NCI-H748 treated with DMSO at 0.1 percent for 48 hours (cell line): ENCODE data around the gene ZBED1.
"Not testable (repeated sequence)": the region's sequence is repeated elsewhere in the genome, so short reads cannot be mapped to it uniquely, and the experiment has no call there.

Experiments used
- DNase-seq: peaks from one replicate; lab custom pipeline; 2025; lab: John Stamatoyannopoulos, UW

ZBED1 gene

DNA sequence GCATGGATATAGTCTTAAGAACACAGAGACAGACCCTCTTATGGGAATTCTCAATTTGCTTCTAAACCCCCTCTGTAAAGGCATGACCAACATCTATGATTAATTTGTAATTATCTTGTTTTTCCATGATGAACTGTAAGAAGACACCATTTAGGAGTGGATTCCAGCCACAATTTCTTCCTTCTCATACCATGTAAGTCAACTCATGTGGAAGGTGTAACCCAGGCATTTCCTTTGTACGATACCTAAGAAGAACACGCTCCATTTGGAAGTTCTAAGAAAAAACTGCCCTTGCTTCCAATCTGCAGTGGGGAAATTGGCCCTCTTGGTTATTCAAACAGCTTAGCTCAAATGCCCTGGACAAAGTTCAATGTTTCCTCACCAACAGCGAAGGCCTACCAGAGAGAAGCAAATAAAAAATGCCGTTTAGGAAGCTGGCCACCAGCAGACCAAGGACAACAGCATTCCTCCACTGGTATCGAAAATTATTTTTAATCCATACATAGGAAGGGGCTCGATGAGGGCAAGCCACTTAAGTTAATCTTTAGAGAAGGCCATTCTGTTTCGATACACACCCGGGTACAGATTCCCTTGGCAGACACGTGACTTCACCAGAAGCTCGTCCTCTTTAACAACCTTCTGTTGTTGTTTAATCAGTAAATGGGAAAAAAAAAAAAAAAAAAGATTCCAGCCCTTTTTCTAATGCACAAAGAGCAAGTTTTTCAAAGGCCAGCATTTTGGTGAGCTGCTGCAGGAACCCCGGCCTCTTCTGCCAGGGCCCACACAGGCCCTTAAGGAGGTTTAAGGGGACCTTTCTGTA, 2.6 kb downstream of the ZBED1 start:
- no peak for DNase-seq

DNA sequence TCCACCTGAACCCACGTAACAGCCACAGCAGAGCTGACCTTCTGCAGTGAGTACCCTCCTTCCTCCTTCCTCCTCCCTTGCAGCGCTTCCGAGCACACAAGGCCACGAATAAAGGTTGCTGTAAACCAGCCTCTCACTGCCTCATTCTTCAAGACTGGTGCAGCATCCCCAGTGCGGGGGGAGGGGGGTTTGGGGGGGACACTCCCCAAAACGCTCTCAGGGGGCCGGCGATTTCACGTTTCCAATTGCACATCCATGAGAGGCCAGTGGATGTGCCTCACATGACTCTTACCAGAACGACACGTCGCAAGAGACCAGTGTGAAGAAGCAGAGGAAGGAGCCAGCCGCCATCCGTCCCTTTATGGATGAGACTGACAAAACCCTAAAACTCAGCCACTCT, 5.2 kb downstream of the ZBED1 start:
- DNase-seq, result no peak

DNA sequence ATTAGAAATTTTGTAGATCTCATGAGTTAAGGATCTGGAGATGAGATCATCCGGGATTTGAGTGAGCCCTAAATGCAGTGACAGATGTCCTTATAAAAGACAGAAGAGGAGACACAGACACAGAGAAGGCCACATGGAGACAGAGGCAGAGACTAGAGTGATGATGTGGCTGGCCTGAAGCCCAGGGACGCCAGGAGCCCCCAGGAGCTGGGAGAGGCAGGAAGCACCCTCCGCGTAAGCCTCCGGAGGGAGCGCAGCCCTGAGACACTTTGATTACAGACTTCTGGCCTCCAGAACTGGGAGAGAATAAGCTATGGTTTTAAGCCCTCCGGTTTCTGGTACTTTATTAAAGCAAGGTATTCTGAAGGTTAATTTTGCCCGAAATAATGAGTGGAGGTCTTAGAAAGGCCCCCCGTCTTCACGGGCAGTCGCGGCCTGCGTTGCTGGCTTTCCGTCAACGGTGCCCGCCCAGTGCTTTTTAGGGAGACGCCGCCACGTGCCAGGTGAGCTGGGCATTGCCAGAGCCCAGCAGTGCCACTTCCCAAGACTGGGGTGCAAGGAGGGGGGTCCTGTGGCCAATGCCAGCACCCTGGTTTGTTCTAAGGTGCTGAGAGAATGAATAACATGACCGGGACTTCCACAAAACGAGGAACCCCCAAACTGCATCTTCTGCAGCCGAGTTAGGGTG, 8.1 kb downstream of the ZBED1 start:
- no peak for DNase-seq

DNA sequence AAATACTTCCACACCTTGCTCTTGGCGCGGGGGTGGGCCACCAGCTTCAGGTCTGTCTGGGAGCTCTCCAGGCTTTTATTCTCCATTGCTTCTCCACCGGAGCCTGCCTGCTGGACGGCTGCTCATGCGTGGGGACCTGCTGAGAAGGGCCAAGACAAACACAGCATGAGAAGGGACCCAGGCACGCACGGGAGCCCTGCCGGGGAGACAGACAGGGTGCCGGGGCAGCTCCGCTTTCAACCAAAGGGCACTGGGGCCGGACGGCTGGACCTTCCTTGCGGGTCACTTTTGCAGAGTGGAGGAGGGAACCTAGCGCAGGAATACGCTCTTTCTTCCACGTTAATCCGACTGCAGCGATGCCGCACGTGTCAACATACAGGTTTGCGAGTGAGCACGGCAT, 10.1 kb downstream of the ZBED1 start:
- DNase-seq, result no peak

DNA sequence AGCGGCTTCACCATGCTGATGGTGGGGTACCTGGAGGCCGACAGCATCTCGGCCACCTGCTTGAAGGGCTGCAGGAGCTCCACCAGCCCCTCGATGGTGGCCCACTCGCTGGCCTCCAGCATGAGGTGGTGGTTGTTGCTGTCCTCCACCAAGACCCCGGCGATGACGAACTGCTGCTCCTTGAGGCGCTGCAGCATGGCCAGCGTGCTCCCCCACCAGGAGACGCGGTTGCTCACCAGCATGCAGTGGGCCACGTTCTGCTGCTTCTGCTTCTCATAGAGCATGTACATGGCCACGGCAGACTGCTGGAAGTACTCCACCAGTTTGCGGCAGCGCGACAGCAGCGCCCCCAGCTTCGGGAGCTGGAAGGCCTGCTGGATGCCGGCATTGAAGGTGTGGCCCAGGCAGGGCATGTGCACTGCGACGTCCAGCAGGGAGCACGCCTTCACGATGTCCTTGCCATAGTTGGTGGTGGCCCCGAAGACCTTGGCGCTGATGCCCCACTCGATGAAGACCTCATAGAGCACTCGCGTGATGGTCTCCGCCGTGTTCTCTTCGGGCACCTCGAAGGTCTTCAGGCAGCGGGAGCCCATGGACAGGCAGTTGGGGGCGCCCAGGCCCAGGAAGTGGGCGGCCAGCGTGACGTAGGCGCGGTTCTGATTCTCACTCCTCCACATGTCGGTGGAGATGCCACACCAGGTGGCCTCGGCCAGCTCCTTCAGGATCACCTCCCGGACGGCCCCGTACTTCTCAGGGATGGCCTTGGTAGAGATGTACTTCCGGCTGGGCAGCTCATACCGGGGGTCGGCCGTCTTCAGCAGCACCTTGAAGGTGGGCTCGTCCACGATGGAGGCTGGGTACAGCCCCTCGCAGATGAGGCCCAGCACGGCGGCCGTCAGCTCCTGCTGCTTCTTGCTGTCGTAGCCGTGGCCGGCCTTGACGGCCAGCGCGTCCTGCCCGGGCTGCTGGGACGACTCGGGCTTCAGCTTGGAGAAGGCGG, 11.0 kb downstream of the ZBED1 start:
- no peak for DNase-seq

DNA sequence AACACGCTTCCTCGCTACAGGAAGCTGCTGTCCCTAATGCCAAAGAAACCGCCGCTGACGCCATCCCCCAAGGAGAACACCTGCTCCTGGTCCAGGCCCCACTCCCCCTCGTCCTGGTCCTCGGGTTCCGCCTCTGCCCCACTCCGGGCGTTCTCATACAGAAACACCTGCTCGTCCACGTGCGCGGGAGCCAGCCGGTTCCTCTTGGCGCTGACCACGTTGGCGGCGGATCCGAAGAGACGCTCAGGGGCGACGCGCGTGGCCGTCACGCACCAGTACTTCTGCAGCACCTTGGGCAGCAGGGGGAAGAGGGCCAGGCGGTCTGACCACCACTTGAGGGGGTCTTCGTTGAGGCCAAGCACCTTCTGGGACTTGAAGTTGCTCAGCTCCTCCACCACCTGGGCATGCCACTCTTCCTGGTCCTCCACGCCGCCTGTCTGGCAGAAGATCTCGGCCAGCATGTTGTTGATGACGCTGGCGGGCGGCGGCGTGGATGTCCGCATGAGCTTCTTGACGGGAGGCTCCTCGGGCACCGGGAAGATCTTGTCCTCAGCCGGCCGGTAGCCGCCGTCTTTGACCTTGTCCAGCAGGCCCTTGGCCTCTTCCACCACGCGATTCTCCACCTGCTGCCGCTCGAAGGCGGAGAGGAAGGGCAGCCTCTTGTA, 12.0 kb downstream of the ZBED1 start:
- DNase-seq, result no peak

DNA sequence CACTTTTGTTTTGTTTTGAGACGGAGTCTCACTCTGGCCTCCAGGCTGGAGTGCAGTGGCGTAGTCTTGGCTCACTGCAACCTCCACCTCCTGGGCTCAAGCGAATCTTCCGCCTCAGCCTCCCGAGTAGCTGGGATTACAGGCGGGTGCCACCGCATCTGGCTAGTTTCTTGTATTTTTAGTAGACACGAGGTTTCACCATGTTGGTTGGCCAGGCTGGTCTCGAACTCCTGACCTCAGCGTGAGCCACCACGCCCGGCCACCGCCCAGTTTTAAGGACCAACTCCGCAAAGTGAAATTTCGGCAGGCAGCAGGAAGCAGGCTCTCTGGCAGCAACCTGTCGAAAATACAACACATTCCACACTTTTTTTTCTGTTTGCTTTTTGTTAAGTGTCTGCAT, 13.4 kb downstream of the ZBED1 start:
- DNase-seq, result no peak

DNA sequence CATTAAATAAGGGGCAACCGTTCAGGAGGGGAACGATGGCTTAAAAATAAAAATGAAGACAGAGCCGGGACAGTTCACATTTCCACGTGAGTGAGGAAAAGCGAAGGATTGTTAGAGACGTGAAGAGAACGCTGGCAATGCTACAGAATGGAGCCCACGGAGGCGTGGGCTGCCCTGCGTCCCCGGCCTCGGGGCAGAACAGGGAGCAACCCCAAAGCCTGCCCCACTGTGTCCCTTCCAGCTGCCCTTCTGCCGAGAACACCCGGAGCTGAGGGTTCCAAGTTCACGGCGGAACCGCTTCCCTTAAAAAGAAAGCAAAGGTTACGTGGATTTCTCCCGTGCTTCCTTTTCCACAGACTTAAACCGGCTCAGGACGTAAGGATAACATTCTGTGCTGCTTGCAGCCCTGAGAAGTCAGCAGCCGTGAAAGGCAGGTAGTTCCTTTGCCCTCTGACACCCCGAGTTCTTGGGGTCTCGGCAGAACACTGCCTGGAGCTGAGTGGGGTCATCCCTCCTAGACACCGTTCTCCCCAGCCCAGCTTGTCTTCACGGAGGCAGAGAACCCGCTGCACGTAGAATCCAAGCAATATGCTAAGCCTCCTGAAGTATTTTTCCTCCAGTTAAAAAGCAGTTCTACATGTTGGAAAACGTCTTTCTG, 14.2 kb downstream of the ZBED1 start:
- DNase-seq, result no peak

DNA sequence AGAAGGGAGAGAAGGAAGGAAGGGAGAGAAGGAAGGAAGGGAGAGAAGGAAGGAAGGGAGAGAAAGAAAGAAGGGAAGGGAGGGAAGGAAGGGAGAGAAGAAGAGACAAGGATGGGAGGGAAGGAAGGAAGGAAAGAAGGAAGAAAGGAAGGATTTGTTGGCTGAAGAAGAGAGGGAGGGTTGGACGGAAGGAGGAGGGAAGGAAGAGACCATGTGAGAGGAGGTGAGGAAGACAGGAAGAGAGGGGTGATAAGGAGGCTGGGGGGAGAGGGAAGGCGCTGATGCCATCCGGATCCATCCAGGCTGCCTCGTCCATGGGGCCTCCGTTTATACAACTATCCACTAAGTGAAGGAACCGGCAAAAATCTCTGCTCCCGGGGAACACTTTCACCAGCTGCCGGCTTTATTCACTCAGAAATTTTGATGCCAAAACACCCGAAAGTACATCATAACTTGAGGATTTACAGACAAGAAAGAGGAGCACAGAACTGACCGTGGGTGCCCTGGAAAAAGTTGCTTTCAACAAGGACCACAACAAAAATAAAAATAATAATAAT, 14.9 kb downstream of the ZBED1 start:
- DNase-seq, result no peak

DNA sequence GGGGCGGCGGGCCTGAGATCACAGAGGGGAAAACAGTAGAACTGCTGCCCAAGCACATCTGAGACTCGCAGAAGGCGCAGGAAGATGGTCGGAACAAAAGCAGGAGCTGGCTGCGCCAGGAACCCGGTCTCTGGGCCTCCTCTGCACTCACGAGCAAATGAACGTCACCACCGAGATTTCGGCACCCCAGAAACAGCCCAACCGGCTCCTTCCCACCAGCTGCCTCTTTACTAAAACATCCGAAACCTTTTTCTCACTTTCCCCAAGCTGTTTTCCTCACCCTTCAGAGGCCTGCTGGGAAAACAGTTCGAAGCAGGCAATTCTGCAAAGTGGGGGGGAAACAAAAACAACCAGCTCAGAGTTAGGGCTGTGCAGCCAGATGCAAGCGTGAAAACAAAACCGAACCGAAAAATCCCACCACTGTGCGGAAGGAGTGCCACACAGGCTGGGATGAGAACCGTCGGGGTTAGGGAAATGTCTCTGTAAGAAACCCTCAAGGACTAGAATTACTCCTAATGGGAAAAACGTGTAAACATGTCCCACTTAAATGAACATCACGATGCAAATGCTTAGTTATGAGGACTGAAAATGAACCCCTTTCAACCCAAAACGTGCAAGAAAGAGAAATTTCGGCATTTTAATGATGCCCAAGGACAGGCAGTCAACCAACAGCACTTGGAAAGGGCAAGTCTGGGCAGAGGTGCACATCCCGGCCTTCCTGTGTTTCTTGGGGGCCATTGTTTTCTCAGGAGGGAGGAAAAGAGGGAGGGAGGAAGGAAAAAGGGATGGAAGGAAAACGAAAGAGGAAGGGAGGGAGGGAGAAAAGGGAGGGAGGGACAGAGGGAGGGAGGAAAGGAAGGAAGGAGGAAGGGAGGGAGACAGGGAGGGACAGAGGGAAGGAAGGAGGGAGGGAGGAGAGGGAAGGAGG, 15.8 kb downstream of the ZBED1 start:
- no peak for DNase-seq

DNA sequence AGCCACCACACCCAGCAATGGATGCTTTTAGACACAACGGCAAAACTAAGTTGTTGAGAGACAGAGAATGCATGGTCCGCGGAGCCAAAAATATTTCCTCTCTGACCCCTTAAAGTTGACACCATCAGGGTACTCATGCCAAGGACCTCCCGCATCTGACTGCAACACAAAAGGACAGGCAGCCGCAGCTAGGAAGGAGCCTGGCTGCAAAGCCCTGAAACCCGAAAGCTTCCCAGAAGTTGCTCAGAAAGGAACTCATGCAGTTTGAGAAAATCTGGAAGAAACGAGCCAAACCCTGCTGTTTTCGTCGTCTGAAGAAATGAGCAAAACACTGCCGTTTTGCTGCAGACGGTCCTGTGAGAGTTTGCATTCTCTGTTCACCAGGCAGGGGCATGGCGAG, 16.5 kb downstream of the ZBED1 start:
- DNase-seq, result no peak

DNA sequence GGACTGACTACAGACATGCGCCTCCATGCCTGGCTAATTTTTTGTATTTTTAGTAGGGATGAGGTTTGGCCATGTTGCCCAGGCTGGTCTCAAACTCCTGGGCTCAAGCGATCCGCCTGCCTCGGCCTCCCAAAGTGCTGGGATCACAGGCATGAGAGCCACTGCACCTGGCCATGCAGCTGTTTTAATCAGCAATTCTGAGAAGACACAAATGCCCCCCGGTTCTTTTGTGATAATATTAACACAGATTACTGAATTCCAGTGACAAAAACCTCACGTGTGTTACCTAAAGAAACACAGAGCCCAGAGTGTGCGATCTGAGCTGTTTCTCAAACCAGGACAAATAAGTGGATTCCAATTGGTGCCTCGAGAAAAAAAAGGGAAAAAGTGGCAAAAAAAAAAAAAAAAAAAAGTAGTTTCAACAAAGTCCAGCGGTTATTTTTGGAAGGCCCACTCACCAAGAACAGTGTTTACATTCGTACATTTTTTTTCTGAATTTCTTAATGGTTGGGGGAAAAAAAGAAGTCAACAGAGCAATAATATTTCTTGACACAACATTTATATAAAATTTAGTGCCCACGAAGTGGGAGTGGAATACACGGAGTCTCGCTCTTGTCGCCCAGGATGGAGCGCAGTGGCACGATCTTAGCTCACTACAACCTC, 17.2 kb downstream of the ZBED1 start:
- DNase-seq, result no peak

DNA sequence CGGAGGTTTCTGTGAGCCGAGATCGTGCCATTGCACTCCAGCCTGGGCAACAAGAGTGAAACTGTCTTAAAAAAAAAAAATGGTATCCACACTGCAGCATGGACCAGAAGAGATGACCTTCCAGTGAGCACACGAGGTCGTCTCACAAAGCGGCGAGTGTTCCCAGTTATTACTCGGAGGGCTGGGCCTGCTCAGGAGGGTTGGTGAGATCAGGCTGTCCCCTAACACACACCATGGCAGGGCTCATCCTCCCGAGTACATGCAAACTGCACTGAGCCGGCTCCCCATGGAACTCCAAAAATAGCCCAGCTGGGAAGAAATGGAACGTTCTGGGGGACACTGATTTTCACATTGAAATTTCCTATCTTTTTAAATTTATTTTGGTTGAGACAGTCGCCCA, 19.2 kb downstream of the ZBED1 start:
- not testable (repeated sequence) for DNase-seq

DNA sequence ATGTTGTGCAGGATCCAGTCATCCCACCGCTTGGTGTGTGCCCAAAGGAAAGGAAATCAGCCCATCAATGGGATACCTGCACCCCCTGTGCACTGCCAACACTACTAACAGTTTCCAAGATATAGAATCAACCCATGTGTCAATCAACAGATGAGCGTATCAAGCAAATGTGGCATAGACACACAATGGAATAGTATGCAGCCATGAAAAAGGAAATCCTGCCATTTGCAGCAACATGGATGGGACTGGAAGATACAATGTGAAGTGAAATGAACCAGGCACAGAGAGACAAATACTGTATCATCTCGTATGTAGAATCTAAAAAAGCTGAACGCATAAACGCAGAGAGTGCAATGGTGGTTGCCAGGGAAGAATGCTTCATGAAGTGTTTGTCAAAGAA, 20.8 kb downstream of the ZBED1 start:
- DNase-seq, result not testable (repeated sequence)

DNA sequence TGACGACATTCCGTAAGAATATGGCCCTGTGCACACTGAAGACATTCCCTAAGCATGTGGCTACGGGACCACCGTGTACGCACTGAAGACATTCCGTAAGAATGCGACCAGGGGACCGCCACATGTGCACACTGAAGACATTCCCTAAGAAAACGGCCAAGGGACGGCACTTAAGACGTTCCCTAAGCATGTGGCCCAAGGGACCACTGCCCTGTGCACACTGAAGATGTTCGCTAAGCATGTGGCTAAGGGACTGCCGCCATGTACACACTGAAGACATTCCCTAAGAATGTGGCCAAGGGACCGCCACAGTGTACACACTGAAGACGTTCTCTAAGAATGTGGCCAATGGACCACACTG, 21.4 kb downstream of the ZBED1 start:
- no peak for DNase-seq

DNA sequence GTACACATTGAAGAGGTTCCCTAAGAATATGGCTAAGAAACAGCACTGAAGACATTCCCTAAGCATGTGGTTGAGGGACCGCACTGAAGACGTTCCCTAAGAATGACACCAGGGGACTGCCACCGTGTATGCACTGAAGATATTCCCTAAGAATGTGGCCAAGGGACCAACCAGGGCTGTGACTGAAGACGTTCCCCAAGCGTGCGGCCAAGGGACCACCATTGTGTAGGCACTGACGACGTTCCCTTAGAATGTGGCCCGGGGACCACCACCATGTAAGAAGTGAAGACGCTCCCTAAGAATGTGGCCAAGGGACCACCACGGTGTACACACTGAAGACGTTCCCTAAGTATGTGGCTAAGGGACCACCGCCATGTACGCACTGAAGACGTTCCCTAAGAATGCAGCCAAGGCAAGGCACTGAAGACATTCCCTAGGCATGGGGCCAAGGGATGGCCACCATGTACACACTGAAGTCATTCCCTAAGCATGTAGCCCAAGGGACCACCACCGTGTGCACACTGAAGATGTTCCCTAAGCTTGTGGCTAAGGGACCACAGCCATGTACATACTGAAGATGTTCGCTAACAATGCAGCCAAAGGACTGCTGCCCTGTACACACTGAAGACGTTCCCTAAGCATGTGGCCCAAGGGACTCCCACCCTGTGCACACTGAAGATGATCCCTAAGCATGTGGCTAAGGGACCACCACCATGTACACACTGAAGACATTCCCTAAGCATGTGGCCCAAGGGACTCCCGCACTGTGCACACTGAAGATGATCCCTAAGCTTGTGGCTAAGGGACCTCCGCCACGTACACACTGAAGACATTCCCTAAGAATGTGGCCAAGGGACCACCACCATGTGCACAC, 22.0 kb downstream of the ZBED1 start:
- DNase-seq, result no peak

DNA sequence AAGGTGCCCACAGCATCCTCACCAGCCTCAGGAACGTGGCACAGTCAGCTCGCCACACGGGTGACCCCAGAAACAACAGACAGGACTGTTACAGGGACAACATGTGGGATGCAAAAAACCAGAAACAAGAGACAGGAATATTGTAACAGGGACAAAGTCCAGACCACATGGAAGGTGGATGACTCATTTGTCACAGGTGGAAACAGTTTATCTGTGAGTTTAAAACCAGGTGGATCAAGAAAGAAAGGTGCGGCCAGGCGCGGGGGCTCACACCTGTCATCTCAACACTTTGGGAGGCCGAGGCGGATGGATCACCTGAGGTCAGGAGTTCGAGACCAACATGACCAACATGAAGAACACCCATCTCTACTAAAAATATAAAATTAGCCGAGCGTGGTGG, 23.5 kb downstream of the ZBED1 start:
- DNase-seq, result not testable (repeated sequence)

DNA sequence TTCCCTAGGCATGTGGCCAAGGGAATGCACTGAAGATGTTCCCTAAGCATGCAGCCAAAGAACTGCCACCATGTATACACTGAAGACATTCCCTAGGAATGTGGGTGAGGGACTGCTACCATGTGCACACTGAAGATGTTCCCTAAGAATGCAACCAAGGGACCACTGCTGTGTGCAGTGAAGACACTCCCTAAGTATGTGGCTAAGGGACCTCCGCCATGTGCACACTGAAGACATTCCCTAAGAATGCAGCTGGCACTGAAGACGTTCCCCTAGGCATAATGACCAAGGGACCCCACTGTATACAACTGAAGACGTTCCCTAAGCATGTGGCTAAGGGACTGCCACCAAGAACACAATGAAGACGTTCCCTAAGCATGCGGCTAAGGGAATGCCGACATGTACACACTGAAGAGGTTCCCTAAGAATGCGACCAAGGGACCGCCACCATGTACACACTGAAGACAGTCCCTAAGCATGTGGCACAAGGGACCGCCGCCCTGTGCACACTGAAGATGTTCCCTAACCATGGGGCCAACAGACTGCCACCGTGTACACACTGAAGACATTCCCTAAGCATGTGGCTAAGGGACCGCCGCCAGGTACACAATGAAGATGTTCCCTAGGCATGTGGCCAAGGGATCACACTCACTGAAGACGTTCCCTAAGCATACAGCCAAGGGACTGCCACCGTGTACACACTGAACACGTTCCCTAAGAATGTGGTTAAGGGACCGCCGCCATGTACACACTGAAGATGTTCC, 25.6 kb downstream of the ZBED1 start:
- no peak for DNase-seq
